Astrocyte (in vitro differentiated cells and primary cell): ENCODE measurements around the gene CYP3A7. TPM values are rescaled to one million over a fixed set of nuclear protein-coding genes. Genes with fewer than 3 reads are reported as not detected.
"Not testable (repeated sequence)": the region's sequence is repeated elsewhere in the genome, so short reads cannot be mapped to it uniquely, and the experiment has no call there.

Source experiments
- DNase-seq: peaks from one replicate; pipeline ENCODE4 v3.0.0-alpha.2; 2010; ENCODE audit warnings: low read depth
- FAIRE-seq: peaks from 2 replicates; lab custom pipeline; 2011; peaks lifted over from hg19 to GRCh38; lab: Jason Lieb, UNC
- H2AFZ ChIP-seq: 2 replicates; pipeline ENCODE4 v1.6.0; 2012; ENCODE audit warnings: low read depth, low read length, inconsistent platforms
- H3K27ac ChIP-seq: 2 replicates; pipeline ENCODE4 v1.5.1; 2011; ENCODE audit warnings: low read depth, low read length, inconsistent platforms
- H3K27me3 ChIP-seq: 2 replicates; pipeline ENCODE4 v1.6.0; 2011; ENCODE audit warnings: low read length, inconsistent platforms; ENCODE audit not compliant: insufficient read depth
- H3K36me3 ChIP-seq: 2 replicates; pipeline ENCODE4 v1.5.1; 2011; ENCODE audit warnings: low read length, inconsistent platforms; ENCODE audit not compliant: insufficient read depth
- H3K4me1 ChIP-seq: 2 replicates; pipeline ENCODE4 v1.5.1; 2011; ENCODE audit warnings: low read length, inconsistent platforms; ENCODE audit not compliant: insufficient read depth
- H3K4me2 ChIP-seq: 2 replicates; pipeline ENCODE4 v1.6.0; 2012; ENCODE audit warnings: low read length, inconsistent platforms
- H3K4me3 ChIP-seq: 2 replicates; pipeline ENCODE4 v1.5.1; 2011; ENCODE audit warnings: low read depth, mild to moderate bottlenecking, low read length, inconsistent platforms; ENCODE audit not compliant: insufficient read depth
- H3K79me2 ChIP-seq: 2 replicates; pipeline ENCODE4 v1.6.0; 2012; ENCODE audit warnings: mild to moderate bottlenecking, low read length, inconsistent platforms; ENCODE audit not compliant: insufficient read depth
- H3K9ac ChIP-seq: 2 replicates; pipeline ENCODE4 v1.6.0; 2012; ENCODE audit warnings: mild to moderate bottlenecking, low read length, inconsistent platforms
- H3K9me3 ChIP-seq: 2 replicates; pipeline ENCODE4 v1.5.1; 2012; ENCODE audit warnings: low read depth, mild to moderate bottlenecking, low read length, inconsistent platforms; ENCODE audit not compliant: insufficient read depth
- H4K20me1 ChIP-seq: 2 replicates; pipeline ENCODE4 v1.6.0; 2012; ENCODE audit warnings: low read length, inconsistent platforms; ENCODE audit not compliant: insufficient read depth
- H3K27ac Mint-ChIP-seq: one replicate; pipeline ENCODE4 v1.8.0; 2021; ENCODE audit warnings: mild to moderate bottlenecking, mixed read lengths; ENCODE audit not compliant: unreplicated experiment
- H3K27me3 Mint-ChIP-seq: one replicate; pipeline ENCODE4 v1.8.0; 2021; ENCODE audit warnings: low read depth, mixed read lengths; ENCODE audit not compliant: unreplicated experiment
- H3K36me3 Mint-ChIP-seq: one replicate; pipeline ENCODE4 v1.8.0; 2021; ENCODE audit warnings: low read depth, mixed read lengths; ENCODE audit not compliant: unreplicated experiment
- H3K4me1 Mint-ChIP-seq: one replicate; pipeline ENCODE4 v1.8.0; 2021; ENCODE audit warnings: low read depth, mixed read lengths; ENCODE audit not compliant: unreplicated experiment
- H3K4me3 Mint-ChIP-seq: one replicate; pipeline ENCODE4 v1.8.0; 2021; ENCODE audit warnings: mild to moderate bottlenecking, moderate library complexity, mixed read lengths; ENCODE audit not compliant: unreplicated experiment
- H3K9me3 Mint-ChIP-seq: one replicate; pipeline ENCODE4 v1.8.0; 2021; ENCODE audit warnings: mild to moderate bottlenecking, mixed read lengths; ENCODE audit not compliant: unreplicated experiment
- EZH2 ChIP-seq: IDR thresholded peaks from 2 replicates; pipeline ENCODE4 v1.6.1; 2012; ENCODE audit warnings: mild to moderate bottlenecking, low read length, inconsistent platforms; ENCODE audit not compliant: insufficient read depth
- total RNA-seq: library from RNA; stranded (reverse); gene quantifications from 2 replicates; pipeline ENCODE4 v1.2.1, GENCODE V29; 2021
- TF ChIP-seq, protein P1 (sequence below): IDR thresholded peaks from 2 replicates; pipeline ENCODE4 v1.5.1; 2011; ENCODE audit warnings: low read depth, mild to moderate bottlenecking, inconsistent platforms, low read length, moderate library complexity; ENCODE audit not compliant: insufficient read depth

CYP3A7 gene
- total RNA-seq, 1 donor from 2014 or later: not detected

DNA sequence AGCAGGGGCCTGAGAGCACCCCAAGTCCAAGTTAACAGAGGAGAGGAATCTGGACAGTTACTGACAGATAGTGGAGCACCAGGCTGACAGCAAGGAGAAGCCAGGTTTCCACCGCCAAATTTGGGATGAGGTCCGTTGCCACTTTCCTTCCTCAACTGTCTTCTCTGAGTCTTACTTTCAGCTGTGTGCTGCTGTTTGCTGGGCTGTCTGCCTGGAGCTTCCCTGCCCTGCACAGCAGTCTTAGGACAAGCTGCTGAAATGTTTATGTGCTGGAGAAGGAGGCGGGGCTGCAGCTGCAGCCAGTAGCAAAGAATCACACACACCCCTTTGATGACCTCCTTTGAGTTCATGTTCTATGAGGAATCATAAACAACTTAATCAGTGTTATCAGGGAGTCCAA, 17.4 kb upstream of the CYP3A7 start:
- Mint-ChIP-seq H3K4me3 (no peak overlapping the region), H3K9me3 (peaks cover 2% of the 10 kb centered on the region), H3K36me3 (no peaks in the 10 kb centered on the region), H3K4me1 (peaks cover 11% of the 10 kb centered on the region), H3K27me3 (peaks cover 3% of the 10 kb centered on the region), H3K27ac (no peak overlapping the region)
- Histone ChIP-seq H2AFZ (no peak overlapping the region), H3K79me2 (no peaks in the 10 kb centered on the region), H3K4me2 (no peak overlapping the region), H3K9me3 (no peaks in the 10 kb centered on the region), H4K20me1 (no peaks in the 10 kb centered on the region), H3K4me3 (no peak overlapping the region), H3K27me3 (peaks cover 4% of the 10 kb centered on the region), H3K4me1 (no peaks in the 10 kb centered on the region), H3K36me3 (no peaks in the 10 kb centered on the region), H3K27ac (no peak overlapping the region), H3K9ac (no peak overlapping the region)
- FAIRE-seq (no peak), DNase-seq (no peak)
- no peak for TF ChIP-seq EZH2
- TF ChIP-seq, protein P1, sequence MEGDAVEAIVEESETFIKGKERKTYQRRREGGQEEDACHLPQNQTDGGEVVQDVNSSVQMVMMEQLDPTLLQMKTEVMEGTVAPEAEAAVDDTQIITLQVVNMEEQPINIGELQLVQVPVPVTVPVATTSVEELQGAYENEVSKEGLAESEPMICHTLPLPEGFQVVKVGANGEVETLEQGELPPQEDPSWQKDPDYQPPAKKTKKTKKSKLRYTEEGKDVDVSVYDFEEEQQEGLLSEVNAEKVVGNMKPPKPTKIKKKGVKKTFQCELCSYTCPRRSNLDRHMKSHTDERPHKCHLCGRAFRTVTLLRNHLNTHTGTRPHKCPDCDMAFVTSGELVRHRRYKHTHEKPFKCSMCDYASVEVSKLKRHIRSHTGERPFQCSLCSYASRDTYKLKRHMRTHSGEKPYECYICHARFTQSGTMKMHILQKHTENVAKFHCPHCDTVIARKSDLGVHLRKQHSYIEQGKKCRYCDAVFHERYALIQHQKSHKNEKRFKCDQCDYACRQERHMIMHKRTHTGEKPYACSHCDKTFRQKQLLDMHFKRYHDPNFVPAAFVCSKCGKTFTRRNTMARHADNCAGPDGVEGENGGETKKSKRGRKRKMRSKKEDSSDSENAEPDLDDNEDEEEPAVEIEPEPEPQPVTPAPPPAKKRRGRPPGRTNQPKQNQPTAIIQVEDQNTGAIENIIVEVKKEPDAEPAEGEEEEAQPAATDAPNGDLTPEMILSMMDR: no peak

DNA sequence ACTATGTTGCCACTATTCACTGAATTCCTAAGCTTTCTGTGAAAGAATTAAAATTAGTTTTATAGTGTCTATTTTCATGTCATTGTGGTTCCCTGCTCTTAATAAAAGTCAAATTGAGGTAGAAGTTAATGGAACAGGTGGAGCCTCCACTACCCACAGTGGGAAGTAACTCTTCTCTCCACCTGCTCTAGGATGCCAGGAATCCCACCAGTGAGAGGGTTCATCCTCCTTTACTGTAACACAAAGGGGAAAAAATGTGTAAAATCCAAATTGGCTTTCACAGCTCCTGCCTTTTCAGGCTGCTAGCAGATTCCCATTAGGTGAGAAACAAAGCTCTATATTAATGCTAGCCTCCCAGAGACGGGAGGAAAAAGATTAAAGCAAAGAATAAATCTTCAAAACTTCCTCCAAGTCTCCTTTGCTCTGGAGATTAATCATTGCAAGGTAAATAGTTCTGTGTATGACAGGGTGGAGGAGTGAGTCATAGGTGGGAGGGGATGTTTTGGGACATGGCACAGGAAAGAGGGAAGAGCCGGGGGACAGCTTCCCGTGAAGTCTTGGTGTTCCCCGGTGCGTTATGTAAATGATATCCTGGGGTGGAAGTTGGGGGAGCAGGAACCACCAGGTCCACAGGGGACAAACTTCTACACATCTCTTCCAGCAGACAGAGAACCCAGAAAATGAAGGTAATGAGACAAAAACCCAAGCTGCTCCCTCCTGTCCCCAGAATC, 16.5 kb upstream of the CYP3A7 start:
- H3K4me1 ChIP-seq, H3K4me3 ChIP-seq, H3K4me3 Mint-ChIP-seq, H3K27me3 ChIP-seq, H3K9me3 ChIP-seq, DNase-seq, H3K79me2 ChIP-seq, H3K9me3 Mint-ChIP-seq, H3K27ac Mint-ChIP-seq, H3K27me3 Mint-ChIP-seq, H2AFZ ChIP-seq, H3K27ac ChIP-seq, H3K9ac ChIP-seq, H3K36me3 ChIP-seq, H4K20me1 ChIP-seq, H3K36me3 Mint-ChIP-seq: not testable (repeated sequence)
- peaks cover 11% of the 10 kb centered on the region for H3K4me1 Mint-ChIP-seq
- H3K4me2 ChIP-seq: peak overlapping the region; percentile 30
- FAIRE-seq: peak; percentile 5

DNA sequence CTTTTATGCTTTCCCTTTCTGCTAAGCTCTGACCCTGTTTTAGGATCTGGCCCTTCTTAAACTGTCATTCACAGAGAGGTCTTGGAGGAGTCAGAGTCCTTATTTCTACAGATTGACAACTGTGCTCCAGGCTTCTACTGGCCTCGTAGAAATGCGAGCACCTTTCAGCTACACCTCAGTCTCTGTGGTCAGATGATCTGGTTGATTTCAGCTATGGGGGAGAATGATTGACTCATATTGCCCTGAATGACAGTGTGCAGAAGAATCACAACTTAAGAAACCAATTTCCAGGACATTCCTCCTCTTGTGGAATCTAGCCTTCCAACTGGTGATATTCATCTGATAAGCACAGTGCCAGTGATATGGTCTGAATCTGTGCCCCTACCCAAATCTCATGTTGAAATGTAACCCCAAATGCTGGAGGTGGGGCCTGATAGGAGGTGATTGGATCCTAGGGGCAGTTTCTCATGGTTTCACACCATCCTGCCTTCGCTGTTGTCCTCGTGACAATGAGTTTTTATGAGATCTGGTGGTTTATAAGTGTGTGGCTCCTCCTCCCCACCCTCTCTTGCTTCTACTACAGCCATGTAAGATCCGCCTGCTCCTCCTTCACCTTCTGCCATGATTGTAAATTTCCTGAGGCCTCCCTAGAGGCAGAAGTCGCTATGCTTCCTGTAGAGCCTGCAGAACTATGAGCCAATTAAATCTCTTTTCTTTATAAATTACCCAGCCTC, 14.0 kb upstream of the CYP3A7 start:
- Histone ChIP-seq H3K4me1 (no peaks in the 10 kb centered on the region), H3K36me3 (no peaks in the 10 kb centered on the region), H3K4me2 (no peak overlapping the region), H3K27ac (no peak overlapping the region), H4K20me1 (no peaks in the 10 kb centered on the region), H3K79me2 (no peaks in the 10 kb centered on the region), H3K4me3 (no peak overlapping the region), H2AFZ (no peak overlapping the region), H3K27me3 (peaks cover 4% of the 10 kb centered on the region), H3K9me3 (no peaks in the 10 kb centered on the region), H3K9ac (no peak overlapping the region)
- DNase-seq (no peak), FAIRE-seq (no peak)
- Mint-ChIP-seq H3K27me3 (peaks cover 3% of the 10 kb centered on the region), H3K9me3 (peaks cover 2% of the 10 kb centered on the region), H3K27ac (peak overlapping the region; percentile 4), H3K36me3 (peaks cover 2% of the 10 kb centered on the region), H3K4me3 (no peak overlapping the region), H3K4me1 (peaks cover 11% of the 10 kb centered on the region)
- TF ChIP-seq, protein P1: no peak
- TF ChIP-seq EZH2: no peak

DNA sequence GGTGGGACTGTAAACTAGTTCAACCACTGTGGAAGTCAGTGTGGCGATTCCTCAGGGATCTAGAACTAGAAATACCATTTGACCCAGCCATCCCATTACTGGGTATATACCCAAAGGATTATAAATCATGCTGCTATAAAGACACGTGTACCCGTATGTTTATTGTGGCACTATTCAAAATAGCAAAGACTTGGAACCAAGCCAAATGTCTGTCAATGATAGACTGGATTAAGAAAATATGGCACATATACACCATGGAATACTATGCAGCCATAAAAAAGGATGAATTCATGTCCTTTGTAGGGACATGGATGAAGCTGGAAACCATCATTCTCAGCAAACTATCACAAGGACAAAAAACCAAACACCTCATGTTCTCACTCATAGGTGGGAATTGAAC, 11.9 kb upstream of the CYP3A7 start:
- not testable (repeated sequence) for H3K27me3 ChIP-seq, H4K20me1 ChIP-seq, H3K79me2 ChIP-seq, H3K27ac ChIP-seq, H3K9me3 ChIP-seq, FAIRE-seq, H3K27me3 Mint-ChIP-seq, DNase-seq, H3K4me1 Mint-ChIP-seq, H3K9ac ChIP-seq, H3K27ac Mint-ChIP-seq, H3K4me3 Mint-ChIP-seq, H3K36me3 ChIP-seq, H3K36me3 Mint-ChIP-seq, H2AFZ ChIP-seq, H3K9me3 Mint-ChIP-seq, H3K4me3 ChIP-seq, H3K4me2 ChIP-seq, H3K4me1 ChIP-seq
